H9 (cell line): ENCODE results near the gene MAPT. TPM values are rescaled to one million over a fixed set of nuclear protein-coding genes. Genes with fewer than 3 reads are reported as not detected.

Experiments
- DNase-seq: peaks from one replicate; pipeline ENCODE4 v3.0.0-alpha.2; 2017
- H2AFZ ChIP-seq: one replicate; pipeline ENCODE4 v1.6.1; 2013; ENCODE audit warnings: mild to moderate bottlenecking, low read length, control low read depth, moderate library complexity
- H2AK5ac ChIP-seq: 2 replicates; pipeline ENCODE4 v1.6.1; 2013; ENCODE audit warnings: low read length, control low read depth, mixed read lengths; ENCODE audit not compliant: insufficient read length
- H2BK120ac ChIP-seq: one replicate; pipeline ENCODE4 v1.6.1; 2013; ENCODE audit warnings: low read depth, mild to moderate bottlenecking, low read length, control low read depth, inconsistent platforms; ENCODE audit not compliant: poor library complexity, severe bottlenecking
- H2BK12ac ChIP-seq: 2 replicates; pipeline ENCODE4 v1.6.1; 2013; ENCODE audit warnings: low read length, control low read depth, mixed read lengths, low read depth; ENCODE audit not compliant: insufficient read length
- H2BK15ac ChIP-seq: 2 replicates; pipeline ENCODE4 v1.6.1; 2013; ENCODE audit warnings: low read depth, low read length, control low read depth
- H2BK20ac ChIP-seq: one replicate; pipeline ENCODE4 v1.6.1; 2013; ENCODE audit warnings: low read depth, mild to moderate bottlenecking, low read length, control low read depth, inconsistent platforms; ENCODE audit not compliant: poor library complexity, severe bottlenecking
- H2BK5ac ChIP-seq: 2 replicates; pipeline ENCODE4 v1.6.1; 2013; ENCODE audit warnings: low read length, control low read depth, mixed read lengths; ENCODE audit not compliant: insufficient read length
- H3K14ac ChIP-seq: 2 replicates; pipeline ENCODE4 v1.6.1; 2013; ENCODE audit warnings: low read length, control low read depth; ENCODE audit not compliant: insufficient read depth
- H3K18ac ChIP-seq: 2 replicates; pipeline ENCODE4 v1.6.1; 2013; ENCODE audit warnings: low read depth, mild to moderate bottlenecking, mixed read lengths, low read length, control low read depth; ENCODE audit not compliant: insufficient read length
- H3K23ac ChIP-seq: 2 replicates; pipeline ENCODE4 v1.6.1; 2013; ENCODE audit warnings: low read length, control low read depth, mixed read lengths, low read depth; ENCODE audit not compliant: insufficient read length
- H3K23me2 ChIP-seq: 2 replicates; pipeline ENCODE4 v1.6.1; 2013; ENCODE audit warnings: low read depth, mild to moderate bottlenecking, mixed read lengths, low read length, control low read depth; ENCODE audit not compliant: insufficient read length, poor library complexity, severe bottlenecking
- H3K27ac ChIP-seq: 2 replicates; pipeline ENCODE4 v1.5.1; 2013; ENCODE audit warnings: low read length, control low read depth, mixed read lengths, low read depth; ENCODE audit not compliant: insufficient read length
- H3K27me3 ChIP-seq: 2 replicates; pipeline ENCODE4 v1.6.1; 2013; ENCODE audit warnings: low read length, control low read depth, inconsistent platforms; ENCODE audit not compliant: insufficient read depth
- H3K4ac ChIP-seq: 2 replicates; pipeline ENCODE4 v1.6.1; 2013; ENCODE audit warnings: low read depth, mild to moderate bottlenecking, control low read depth, inconsistent platforms, low read length, moderate library complexity
- H3K4me1 ChIP-seq: 2 replicates; pipeline ENCODE4 v1.6.1; 2013; ENCODE audit warnings: low read length, control low read depth, inconsistent platforms; ENCODE audit not compliant: insufficient read depth
- H3K4me2 ChIP-seq: 2 replicates; pipeline ENCODE4 v1.6.1; 2013; ENCODE audit warnings: low read length, control low read depth, mixed read lengths; ENCODE audit not compliant: insufficient read length, insufficient read depth
- H3K56ac ChIP-seq: 2 replicates; pipeline ENCODE4 v1.6.1; 2013; ENCODE audit warnings: low read depth, mild to moderate bottlenecking, mixed read lengths, low read length, control low read depth; ENCODE audit not compliant: insufficient read length
- H3K79me1 ChIP-seq: 2 replicates; pipeline ENCODE4 v1.6.1; 2013; ENCODE audit warnings: low read depth, mild to moderate bottlenecking, moderate library complexity, low read length, control low read depth, inconsistent platforms; ENCODE audit not compliant: insufficient read depth, poor library complexity, severe bottlenecking
- H3K79me2 ChIP-seq: 2 replicates; pipeline ENCODE4 v1.6.1; 2013; ENCODE audit warnings: low read length, control low read depth, inconsistent platforms; ENCODE audit not compliant: insufficient read depth
- H3K9ac ChIP-seq: 2 replicates; pipeline ENCODE4 v1.6.1; 2013; ENCODE audit warnings: low read length, control low read depth, mixed read lengths; ENCODE audit not compliant: insufficient read length; ENCODE audit errors: extremely low read depth
- H3K9me3 ChIP-seq: one replicate; pipeline ENCODE4 v1.6.1; 2013; ENCODE audit warnings: low read depth, low read length, inconsistent platforms; ENCODE audit not compliant: control insufficient read depth
- H3T11ph ChIP-seq: one replicate; pipeline ENCODE4 v1.6.1; 2013; ENCODE audit warnings: mild to moderate bottlenecking, low read length, control low read depth, inconsistent platforms
- H4K20me1 ChIP-seq: one replicate; pipeline ENCODE4 v1.6.1; 2013; ENCODE audit not compliant: control insufficient read depth, insufficient read length, insufficient read depth
- H4K5ac ChIP-seq: 2 replicates; pipeline ENCODE4 v1.6.1; 2013; ENCODE audit warnings: low read depth, mild to moderate bottlenecking, mixed read lengths, low read length, control low read depth; ENCODE audit not compliant: insufficient read length
- H4K8ac ChIP-seq: replicated peaks from 2 replicates; pipeline ENCODE4 v1.6.1; 2013; ENCODE audit warnings: low read length, control low read depth, mixed read lengths, low read depth; ENCODE audit not compliant: insufficient read length
- H4K91ac ChIP-seq: 2 replicates; pipeline ENCODE4 v1.6.1; 2013; ENCODE audit warnings: low read depth, mild to moderate bottlenecking, moderate library complexity, mixed read lengths, low read length, control low read depth; ENCODE audit not compliant: insufficient read length
- H3K27ac Mint-ChIP-seq, 3 experiments: 2 replicates in 2 of 3; 3 replicates in 1 of 3; pipeline ENCODE4 v1.8.0; 2020 to 2021; ENCODE audit warnings: mixed read lengths in 3 of 3, mild to moderate bottlenecking in 1 of 3, moderate library complexity in 1 of 3
- H3K27me3 Mint-ChIP-seq: 2 replicates; pipeline ENCODE4 v1.8.0; 2021; ENCODE audit warnings: low read depth, mild to moderate bottlenecking, moderate library complexity, mixed read lengths
- H3K36me3 Mint-ChIP-seq, 3 experiments: 2 replicates in 2 of 3; 3 replicates in 1 of 3; pipeline ENCODE4 v1.8.0; 2020 to 2021; ENCODE audit warnings: low read depth in 3 of 3, mixed read lengths in 3 of 3; ENCODE audit not compliant: insufficient read depth in 1 of 3
- H3K4me1 Mint-ChIP-seq, 2 experiments: 2 replicates each; pipeline ENCODE4 v1.8.0; 2020; ENCODE audit warnings: mixed read lengths in 2 of 2
- H3K4me3 Mint-ChIP-seq, 2 experiments: 2 replicates in 1 of 2; 3 replicates in 1 of 2; pipeline ENCODE4 v1.8.0; 2020 to 2021; ENCODE audit warnings: mild to moderate bottlenecking in 2 of 2, mixed read lengths in 2 of 2, moderate library complexity in 1 of 2
- H3K9me3 Mint-ChIP-seq, 2 experiments: 2 replicates in 1 of 2; 3 replicates in 1 of 2; pipeline ENCODE4 v1.8.0; 2020; ENCODE audit warnings: mild to moderate bottlenecking in 2 of 2, mixed read lengths in 2 of 2, moderate library complexity in 1 of 2
- CTCF ChIP-seq: fragments of 200-600 bp; sonication (generic); conservative IDR thresholded peaks from 3 replicates; pipeline ENCODE4 v1.8.0; 2021; ENCODE audit warnings: antibody characterized with exemption, mild to moderate bottlenecking
- WGBS: extraction: QIAGEN DNeasy Blood & Tissue Kit; methylation state at CpG from one replicate; pipeline ENCODE4 v1.1.7; 2013; ENCODE audit warnings: missing lambda C conversion rate, low lambda C conversion rate, mixed read lengths; ENCODE audit not compliant: insufficient read length; ENCODE audit errors: extremely low coverage; 5-methylcytosine and 5-hydroxymethylcytosine counted together
- total RNA-seq: library from RNA; stranded (reverse); gene quantifications from 2 replicates; pipeline ENCODE4 v1.2.1, GENCODE V29; 2021

The MAPT gene
- total RNA-seq, 1 experiment from 2014 or later: 1.6 TPM

GRCh38 chr17:45999900-46000290, 105.5 kb downstream of the MAPT start:
- Histone ChIP-seq H3K79me2 (no peaks in the 10 kb centered on the region), H3K18ac (no peak overlapping the region), H3K27me3 (no peaks in the 10 kb centered on the region), H3K23ac (no peak overlapping the region), H4K8ac (no peak overlapping the region), H3K4me1 (no peaks in the 10 kb centered on the region), H2BK5ac (no peak overlapping the region), H2BK15ac (no peak overlapping the region), H3K23me2 (no peaks in the 10 kb centered on the region), H4K91ac (no peak overlapping the region), H3K9me3 (no peaks in the 10 kb centered on the region), H3K4ac (no peak overlapping the region), H2AFZ (no peak overlapping the region), H3T11ph (no peak overlapping the region), H4K20me1 (no peaks in the 10 kb centered on the region), H3K79me1 (no peaks in the 10 kb centered on the region), H2BK12ac (no peak overlapping the region), H3K56ac (no peak overlapping the region), H4K5ac (no peak overlapping the region), H3K27ac (no peak overlapping the region), H3K4me2 (no peak overlapping the region), H2BK20ac (no peak overlapping the region), H2BK120ac (no peak overlapping the region), H2AK5ac (no peak overlapping the region), H3K9ac (no peak overlapping the region), H3K14ac (no peak overlapping the region)
- Mint-ChIP-seq H3K9me3 (no peaks in the 10 kb centered on the region; a peak in 1 of 5 replicates), H3K27ac (no peak overlapping the region; a peak in 1 of 7 replicates), H3K4me3 (no peak overlapping the region), H3K36me3 (no peaks in the 10 kb centered on the region), H3K27me3 (no peaks in the 10 kb centered on the region; the same call in 1 of the 2 replicates), H3K4me1 (peaks cover 0 to 5% of the 10 kb centered on the region in 2 experiments; a peak in 1 of 4 replicates)
- DNase-seq: no peak
- no peak for TF ChIP-seq CTCF
- no CpG with 5 or more reads among the region's 9 CpGs for WGBS
